Measurements from ENCODE around the gene FMN1.

The FMN1 gene

DNA sequence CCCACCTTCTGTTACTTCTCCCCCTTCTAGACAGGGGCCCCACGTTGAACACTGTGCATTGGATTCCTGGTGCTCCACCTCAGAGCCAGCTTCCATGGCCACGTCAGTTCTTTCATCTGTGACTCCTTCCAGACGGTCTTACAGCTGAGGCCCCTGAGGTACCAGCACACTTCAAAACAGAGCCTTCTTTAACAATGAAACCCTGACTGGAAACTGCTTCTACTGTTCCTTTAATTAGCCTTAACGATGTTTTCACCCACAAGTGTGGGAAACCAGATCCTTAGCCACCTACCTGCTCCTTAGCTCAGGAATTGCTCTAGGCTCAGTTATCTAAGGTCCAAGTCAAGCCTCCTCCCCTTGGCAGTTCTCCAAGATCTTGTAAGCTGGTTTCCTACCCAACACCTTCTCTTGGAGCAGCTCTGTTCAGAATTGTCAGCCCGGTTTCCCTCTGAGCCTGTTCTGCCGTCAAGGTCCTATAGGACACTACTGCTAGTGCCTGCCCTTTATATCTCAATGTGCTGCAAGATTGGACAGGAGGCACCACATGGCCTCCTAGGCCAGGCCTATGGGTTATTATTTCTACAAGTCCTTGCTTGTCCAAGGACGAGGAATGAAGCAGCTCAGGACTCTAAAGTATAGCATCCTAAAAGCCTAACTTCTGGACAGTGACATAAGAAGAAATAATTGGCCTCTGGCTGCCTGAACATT is 80.7 kb downstream of the FMN1 start:
- no peak overlapping the region for H3K4me3 ChIP-seq (ENCODE audit: low read length)
- no peaks in the 10 kb centered on the region for H3K27me3 ChIP-seq (ENCODE audit: control insufficient read depth, insufficient read depth, low read length)
- no peaks in the 10 kb centered on the region for H3K36me3 ChIP-seq (ENCODE audit: control insufficient read depth, low read depth, low read length)
- peaks cover 13% of the 10 kb centered on the region for H3K4me1 ChIP-seq (ENCODE audit: control insufficient read depth, low read depth, low read length)
- no peak overlapping the region for H3K9ac ChIP-seq (ENCODE audit: low read length)
- no peaks in the 10 kb centered on the region for H3K9me3 ChIP-seq (ENCODE audit: control insufficient read depth, low read depth, low read length)
- H3K27ac ChIP-seq (ENCODE audit: low read length), result no peak overlapping the region

DNA sequence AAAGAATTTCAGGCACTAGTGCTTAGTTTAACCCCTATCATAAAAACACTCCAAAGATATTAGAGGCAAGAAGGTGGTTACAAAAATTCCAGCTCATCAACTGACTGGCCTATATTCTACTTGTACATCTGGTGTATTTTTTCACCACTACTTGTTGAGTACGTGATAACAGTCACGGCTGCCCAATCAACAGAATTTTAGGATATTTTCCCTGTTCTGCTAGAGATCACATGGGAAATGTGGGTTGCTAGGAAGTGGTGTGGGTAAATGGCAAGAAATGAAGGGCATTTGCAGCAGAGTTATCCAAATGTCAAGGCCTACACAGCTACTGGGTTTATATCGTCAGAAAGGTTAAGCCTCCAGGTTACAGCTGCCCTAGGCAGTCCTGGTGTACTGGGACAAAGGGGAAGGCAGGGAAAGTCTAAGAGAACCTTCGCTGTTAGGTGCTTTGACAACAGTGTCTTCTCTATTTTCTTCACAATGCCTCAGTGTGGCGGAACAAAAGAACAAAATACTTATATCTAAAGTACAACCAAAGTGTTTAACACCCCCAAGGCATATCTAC is 81.9 kb downstream of the FMN1 start:
- no peaks in the 10 kb centered on the region for H3K27me3 ChIP-seq (ENCODE audit: control insufficient read depth, insufficient read depth, low read length)
- no peaks in the 10 kb centered on the region for H3K36me3 ChIP-seq (ENCODE audit: control insufficient read depth, low read depth, low read length)
- peaks cover 13% of the 10 kb centered on the region for H3K4me1 ChIP-seq (ENCODE audit: control insufficient read depth, low read depth, low read length)
- no peak overlapping the region for H3K27ac ChIP-seq (ENCODE audit: low read length)
- H3K4me3 ChIP-seq (ENCODE audit: low read length), result no peak overlapping the region
- no peaks in the 10 kb centered on the region for H3K9me3 ChIP-seq (ENCODE audit: control insufficient read depth, low read depth, low read length)
- no peak overlapping the region for H3K9ac ChIP-seq (ENCODE audit: low read length)

DNA sequence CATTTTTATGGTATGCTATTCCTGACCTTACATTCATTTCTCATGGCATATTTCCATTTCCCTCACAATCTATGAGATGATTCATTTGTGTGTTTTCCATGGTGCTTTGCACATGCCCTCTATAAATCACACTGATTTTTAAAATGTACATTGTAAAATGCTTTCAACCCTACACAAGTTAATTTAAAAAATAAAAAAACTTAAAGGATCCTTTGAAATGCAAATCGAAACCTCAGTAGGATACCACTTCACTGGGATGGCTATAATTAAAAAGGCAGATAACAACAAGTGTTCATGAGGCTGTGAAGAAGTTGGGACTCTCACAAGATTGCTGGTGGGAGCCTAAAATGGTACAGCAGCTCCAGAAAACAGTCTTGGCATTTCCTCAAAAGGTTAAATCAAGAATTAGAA is 83.5 kb downstream of the FMN1 start:
- no peak overlapping the region for H3K9ac ChIP-seq (ENCODE audit: low read length)

GRCh38 chr15:33109345-33109744 is 85.2 kb downstream of the FMN1 start:
- Histone ChIP-seq H3K27me3 (ENCODE audit: control insufficient read depth, insufficient read depth, low read length) (no peaks in the 10 kb centered on the region), H3K36me3 (ENCODE audit: control insufficient read depth, low read depth, low read length) (no peaks in the 10 kb centered on the region), H3K27ac (ENCODE audit: low read length) (no peak overlapping the region), H3K9ac (ENCODE audit: low read length) (no peak overlapping the region), H3K4me1 (ENCODE audit: control insufficient read depth, low read depth, low read length) (peaks cover 12% of the 10 kb centered on the region), H3K9me3 (ENCODE audit: control insufficient read depth, low read depth, low read length) (no peaks in the 10 kb centered on the region), H3K4me3 (ENCODE audit: low read length) (no peak overlapping the region)

More for the DNA sequence above, 83.5 kb downstream of the FMN1 start:
- Histone ChIP-seq H3K27ac (ENCODE audit: low read length) (no peak overlapping the region), H3K4me3 (ENCODE audit: low read length) (no peak overlapping the region), H3K4me1 (ENCODE audit: control insufficient read depth, low read depth, low read length) (peaks cover 13% of the 10 kb centered on the region), H3K9me3 (ENCODE audit: control insufficient read depth, low read depth, low read length) (no peaks in the 10 kb centered on the region), H3K27me3 (ENCODE audit: control insufficient read depth, insufficient read depth, low read length) (no peaks in the 10 kb centered on the region), H3K36me3 (ENCODE audit: control insufficient read depth, low read depth, low read length) (no peaks in the 10 kb centered on the region)

DNA sequence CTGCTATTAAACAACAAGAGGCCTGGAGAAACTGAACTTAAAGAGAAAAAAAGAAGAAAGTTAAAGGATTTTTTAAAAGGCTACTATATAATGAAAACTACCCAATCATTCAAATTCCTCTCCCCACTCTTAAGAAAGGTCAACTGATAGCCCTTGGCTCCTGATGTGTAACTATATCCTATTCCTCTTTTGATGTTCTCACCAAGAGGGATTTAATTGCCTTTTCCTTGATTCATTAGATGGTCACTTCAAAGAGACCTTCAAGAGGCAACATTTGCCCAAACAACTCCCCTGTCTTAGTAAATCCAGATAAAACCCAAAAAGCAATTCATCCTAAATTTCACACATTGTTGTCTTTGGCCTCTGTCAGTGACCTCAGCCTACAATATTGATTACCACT is 86.0 kb downstream of the FMN1 start:
- Histone ChIP-seq H3K9me3 (ENCODE audit: control insufficient read depth, low read depth, low read length) (no peaks in the 10 kb centered on the region), H3K36me3 (ENCODE audit: control insufficient read depth, low read depth, low read length) (no peaks in the 10 kb centered on the region), H3K27ac (ENCODE audit: low read length) (no peak overlapping the region), H3K27me3 (ENCODE audit: control insufficient read depth, insufficient read depth, low read length) (no peaks in the 10 kb centered on the region), H3K4me3 (ENCODE audit: low read length) (no peak overlapping the region), H3K9ac (ENCODE audit: low read length) (no peak overlapping the region), H3K4me1 (ENCODE audit: control insufficient read depth, low read depth, low read length) (peaks cover 12% of the 10 kb centered on the region)

DNA sequence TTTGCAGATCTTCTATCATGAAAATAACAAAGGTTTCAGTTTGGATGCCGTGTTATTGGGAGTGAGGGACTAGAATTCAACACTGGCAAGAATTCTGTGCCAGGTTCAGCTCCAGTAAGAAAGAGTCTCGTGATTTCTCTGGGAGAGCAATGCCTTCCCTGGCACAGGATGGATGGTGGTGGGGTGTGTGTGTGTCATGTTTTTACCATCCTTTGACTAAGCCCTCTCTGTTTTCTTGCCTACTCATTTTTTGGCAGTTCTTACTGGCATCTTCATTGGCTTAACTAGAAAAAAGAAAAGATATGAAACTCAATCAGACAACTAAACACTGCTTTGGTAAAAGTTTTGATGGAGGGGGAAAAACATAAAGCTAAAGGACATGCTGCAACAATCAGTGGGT is 86.6 kb downstream of the FMN1 start:
- no peak overlapping the region for H3K27ac ChIP-seq (ENCODE audit: low read length)

DNA sequence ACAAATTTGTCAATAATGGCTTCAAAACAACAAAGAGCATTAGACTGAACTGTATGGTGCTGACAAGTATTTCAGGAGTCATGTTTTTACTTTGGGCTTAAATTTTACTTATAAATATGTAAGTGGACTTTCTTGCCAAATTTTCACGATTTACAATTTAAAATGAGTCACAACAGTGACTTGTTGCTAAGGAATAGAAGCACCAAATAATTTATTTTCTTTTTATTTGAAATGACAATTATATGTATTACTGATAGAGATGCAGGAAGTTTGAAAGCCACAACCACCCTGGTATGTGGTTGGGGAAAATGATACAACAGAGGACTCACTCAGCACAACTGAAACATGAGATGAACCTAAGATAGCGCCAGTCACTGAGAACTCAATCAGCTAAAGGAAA is 90.3 kb downstream of the FMN1 start:
- H3K9ac ChIP-seq (ENCODE audit: low read length), result no peak overlapping the region
- H3K27ac ChIP-seq (ENCODE audit: low read length), result no peak overlapping the region
- H3K36me3 ChIP-seq (ENCODE audit: control insufficient read depth, low read depth, low read length), result no peaks in the 10 kb centered on the region
- H3K4me3 ChIP-seq (ENCODE audit: low read length), result no peak overlapping the region
- H3K9me3 ChIP-seq (ENCODE audit: control insufficient read depth, low read depth, low read length), result no peaks in the 10 kb centered on the region
- H3K4me1 ChIP-seq (ENCODE audit: control insufficient read depth, low read depth, low read length), result peaks cover 3% of the 10 kb centered on the region
- no peaks in the 10 kb centered on the region for H3K27me3 ChIP-seq (ENCODE audit: control insufficient read depth, insufficient read depth, low read length)

More for the DNA sequence above, 86.6 kb downstream of the FMN1 start:
- Histone ChIP-seq H3K4me3 (ENCODE audit: low read length) (no peak overlapping the region), H3K9me3 (ENCODE audit: control insufficient read depth, low read depth, low read length) (no peaks in the 10 kb centered on the region), H3K27me3 (ENCODE audit: control insufficient read depth, insufficient read depth, low read length) (no peaks in the 10 kb centered on the region), H3K36me3 (ENCODE audit: control insufficient read depth, low read depth, low read length) (no peaks in the 10 kb centered on the region), H3K9ac (ENCODE audit: low read length) (no peak overlapping the region), H3K4me1 (ENCODE audit: control insufficient read depth, low read depth, low read length) (peaks cover 12% of the 10 kb centered on the region)

DNA sequence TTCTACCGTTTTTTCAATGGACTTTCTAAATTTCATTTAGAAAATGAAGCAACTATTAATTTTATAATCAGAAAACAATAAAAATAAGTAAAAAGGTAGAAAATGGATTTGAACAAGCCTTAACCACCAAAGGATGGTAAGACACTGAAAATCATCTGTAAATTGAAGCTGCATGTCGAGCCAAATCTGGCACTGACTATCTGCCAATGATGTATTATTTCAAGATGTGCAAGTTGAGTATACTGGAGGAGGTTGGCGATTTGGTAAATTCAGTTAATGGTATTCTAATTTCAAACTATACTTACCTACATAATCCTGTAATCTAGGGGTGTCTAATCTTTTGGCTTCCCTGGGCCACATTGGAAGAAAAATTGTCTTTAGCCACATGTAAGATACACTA is 93.5 kb downstream of the FMN1 start:
- no peak overlapping the region for H3K4me3 ChIP-seq (ENCODE audit: low read length)
- no peak overlapping the region for H3K27ac ChIP-seq (ENCODE audit: low read length)
- no peaks in the 10 kb centered on the region for H3K9me3 ChIP-seq (ENCODE audit: control insufficient read depth, low read depth, low read length)
- H3K4me1 ChIP-seq (ENCODE audit: control insufficient read depth, low read depth, low read length), result peaks cover 3% of the 10 kb centered on the region
- H3K36me3 ChIP-seq (ENCODE audit: control insufficient read depth, low read depth, low read length), result no peaks in the 10 kb centered on the region
- H3K27me3 ChIP-seq (ENCODE audit: control insufficient read depth, insufficient read depth, low read length), result no peaks in the 10 kb centered on the region
- H3K9ac ChIP-seq (ENCODE audit: low read length), result no peak overlapping the region

DNA sequence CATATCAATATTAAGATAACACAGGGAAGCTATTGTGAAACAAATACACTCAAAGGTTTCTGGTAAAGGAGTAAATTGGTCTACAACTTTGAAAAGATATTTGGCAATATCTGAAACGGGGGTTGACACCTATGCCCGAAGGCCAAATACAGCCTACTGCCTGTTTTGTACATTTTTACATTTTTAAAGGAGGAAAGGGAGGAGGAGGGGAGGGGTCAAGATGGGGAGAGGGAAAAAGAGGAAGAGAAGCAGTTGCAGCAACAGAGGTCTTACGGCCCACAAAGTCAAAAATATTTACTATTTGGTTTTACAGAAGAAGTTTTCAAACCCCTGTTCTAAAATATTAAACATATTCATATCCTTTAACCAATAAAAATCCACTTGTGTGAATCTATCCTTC is 94.2 kb downstream of the FMN1 start:
- no peak overlapping the region for H3K4me3 ChIP-seq (ENCODE audit: low read length)
- no peak overlapping the region for H3K27ac ChIP-seq (ENCODE audit: low read length)
- H3K27me3 ChIP-seq (ENCODE audit: control insufficient read depth, insufficient read depth, low read length), result no peaks in the 10 kb centered on the region
- H3K9me3 ChIP-seq (ENCODE audit: control insufficient read depth, low read depth, low read length), result no peaks in the 10 kb centered on the region
- H3K4me1 ChIP-seq (ENCODE audit: control insufficient read depth, low read depth, low read length), result peaks cover 3% of the 10 kb centered on the region
- no peak overlapping the region for H3K9ac ChIP-seq (ENCODE audit: low read length)
- no peaks in the 10 kb centered on the region for H3K36me3 ChIP-seq (ENCODE audit: control insufficient read depth, low read depth, low read length)

DNA sequence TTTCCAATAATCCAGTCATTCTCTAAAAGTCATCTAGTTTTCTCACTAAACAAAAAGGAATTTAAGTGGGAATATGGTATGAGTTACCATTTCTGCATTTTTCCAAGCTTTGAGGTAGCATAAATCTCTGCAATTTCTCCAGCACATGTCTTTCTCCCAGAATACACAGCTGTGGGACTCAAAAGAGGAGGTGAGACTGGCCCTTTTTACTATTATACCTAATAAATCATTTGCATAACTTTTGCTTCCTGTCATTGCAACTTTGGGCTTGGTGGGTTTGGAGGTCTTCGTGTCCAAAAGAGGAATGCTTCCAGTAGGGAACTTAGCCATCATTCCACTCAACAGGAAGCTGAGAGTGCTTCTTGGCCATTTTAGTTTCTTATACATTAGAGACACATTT is 94.8 kb downstream of the FMN1 start:
- no peak overlapping the region for H3K9ac ChIP-seq (ENCODE audit: low read length)
- no peak overlapping the region for H3K4me3 ChIP-seq (ENCODE audit: low read length)
- no peak overlapping the region for H3K27ac ChIP-seq (ENCODE audit: low read length)
- peaks cover 3% of the 10 kb centered on the region for H3K4me1 ChIP-seq (ENCODE audit: control insufficient read depth, low read depth, low read length)
- H3K9me3 ChIP-seq (ENCODE audit: control insufficient read depth, low read depth, low read length), result no peaks in the 10 kb centered on the region
- H3K36me3 ChIP-seq (ENCODE audit: control insufficient read depth, low read depth, low read length), result no peaks in the 10 kb centered on the region
- no peaks in the 10 kb centered on the region for H3K27me3 ChIP-seq (ENCODE audit: control insufficient read depth, insufficient read depth, low read length)

DNA sequence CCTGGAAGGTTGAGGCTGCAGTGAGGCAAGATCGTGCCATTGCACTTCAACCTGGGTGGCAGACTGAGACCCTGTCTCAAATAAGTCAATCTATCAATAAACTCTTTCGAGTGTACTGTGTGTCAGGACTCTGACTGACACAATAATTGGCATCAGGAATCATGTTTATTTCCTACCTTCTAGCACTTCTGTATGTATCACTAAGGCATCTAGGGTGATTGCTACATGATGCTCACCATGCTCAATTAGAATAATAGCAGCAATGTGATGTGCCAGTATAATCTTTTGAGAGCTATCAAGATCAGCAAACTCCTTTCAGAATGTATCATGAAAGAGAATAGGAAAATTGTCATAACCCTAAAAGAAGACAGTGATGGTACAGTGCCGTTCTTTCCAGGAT is 95.3 kb downstream of the FMN1 start:
- no peaks in the 10 kb centered on the region for H3K4me1 ChIP-seq (ENCODE audit: control insufficient read depth, low read depth, low read length)
- no peak overlapping the region for H3K4me3 ChIP-seq (ENCODE audit: low read length)
- no peaks in the 10 kb centered on the region for H3K9me3 ChIP-seq (ENCODE audit: control insufficient read depth, low read depth, low read length)
- no peaks in the 10 kb centered on the region for H3K36me3 ChIP-seq (ENCODE audit: control insufficient read depth, low read depth, low read length)
- H3K9ac ChIP-seq (ENCODE audit: low read length), result no peak overlapping the region
- no peaks in the 10 kb centered on the region for H3K27me3 ChIP-seq (ENCODE audit: control insufficient read depth, insufficient read depth, low read length)
- no peak overlapping the region for H3K27ac ChIP-seq (ENCODE audit: low read length)

All from iPS-18a (cell line).